HEK293 (cell line): ENCODE results near the gene CRYZL1.

Experiments used
- OVOL3 ChIP-seq: fragments of 450-650 bp; formaldehyde crosslinking; IDR thresholded peaks from 2 replicates; pipeline ENCODE4 v1.5.1; 2016; ENCODE audit warnings: missing biosample characterization, missing genetic modification characterization
- SCRT2 ChIP-seq: fragments of 450-650 bp; formaldehyde crosslinking; IDR thresholded peaks from 2 replicates; pipeline ENCODE4 v1.5.1; 2016; ENCODE audit warnings: missing biosample characterization, missing genetic modification characterization
- YY2 ChIP-seq: fragments of 450-650 bp; formaldehyde crosslinking; IDR thresholded peaks from 2 replicates; pipeline ENCODE4 v1.5.1; 2016; ENCODE audit warnings: missing biosample characterization, missing genetic modification characterization
- ZBTB8A ChIP-seq: fragments of 450-650 bp; formaldehyde crosslinking; IDR thresholded peaks from 2 replicates; pipeline ENCODE4 v1.5.1; 2016; ENCODE audit warnings: missing biosample characterization, missing genetic modification characterization
- ZEB2 ChIP-seq: fragments of 450-650 bp; formaldehyde crosslinking; IDR thresholded peaks from 2 replicates; pipeline ENCODE4 v1.5.1; 2016; ENCODE audit warnings: missing biosample characterization, missing genetic modification characterization
- ZNF133 ChIP-seq: fragments of 450-650 bp; formaldehyde crosslinking; IDR thresholded peaks from 2 replicates; pipeline ENCODE4 v1.5.1; 2016; ENCODE audit warnings: missing biosample characterization, missing genetic modification characterization
- ZNF148 ChIP-seq: fragments of 450-650 bp; formaldehyde crosslinking; IDR thresholded peaks from 2 replicates; pipeline ENCODE4 v1.5.0; 2017; ENCODE audit warnings: missing biosample characterization, missing genetic modification characterization, borderline replicate concordance
- ZNF184 ChIP-seq: fragments of 450-650 bp; IDR thresholded peaks from 2 replicates; pipeline ENCODE4 v1.5.1; 2018; ENCODE audit warnings: missing biosample characterization, mild to moderate bottlenecking, missing genetic modification characterization
- ZNF280C ChIP-seq: fragments of 450-650 bp; formaldehyde crosslinking; IDR thresholded peaks from 2 replicates; pipeline ENCODE4 v1.5.1; 2016; ENCODE audit warnings: missing biosample characterization, missing genetic modification characterization
- ZNF624 ChIP-seq: fragments of 450-650 bp; formaldehyde crosslinking; IDR thresholded peaks from 2 replicates; pipeline ENCODE4 v1.5.1; 2017; ENCODE audit warnings: missing biosample characterization, missing genetic modification characterization
- TF ChIP-seq, protein P1 (sequence below): fragments of 450-650 bp; formaldehyde crosslinking; IDR thresholded peaks from 2 replicates; pipeline ENCODE4 v1.5.1; 2016; ENCODE audit warnings: missing biosample characterization, missing genetic modification characterization, borderline replicate concordance
- TF ChIP-seq, protein P2 (sequence below): fragments of 450-650 bp; formaldehyde crosslinking; IDR thresholded peaks from 2 replicates; pipeline ENCODE4 v1.5.1; 2016; ENCODE audit warnings: missing biosample characterization, missing genetic modification characterization
- TF ChIP-seq, protein P3 (sequence below): fragments of 450-650 bp; formaldehyde crosslinking; IDR thresholded peaks from 2 replicates; pipeline ENCODE4 v1.5.1; 2016; ENCODE audit warnings: missing biosample characterization, missing genetic modification characterization, borderline replicate concordance
- TF ChIP-seq, protein P4 (sequence below): fragments of 450-650 bp; formaldehyde crosslinking; conservative IDR thresholded peaks from 2 replicates; pipeline ENCODE4 v1.5.1; 2016; ENCODE audit warnings: low read depth, missing biosample characterization, missing genetic modification characterization
- TF ChIP-seq, protein P5 (sequence below): fragments of 450-650 bp; formaldehyde crosslinking; IDR thresholded peaks from 2 replicates; pipeline ENCODE4 v1.5.1; 2016; ENCODE audit warnings: missing biosample characterization, missing genetic modification characterization

Gene CRYZL1

GRCh38 chr21:33542640-33543504, 98.7 kb downstream of the CRYZL1 start, which contains the start of gene SON (continued):
- TF ChIP-seq ZNF624, result no peak; the same call in 1 of the 2 replicates
- TF ChIP-seq ZBTB8A (tag by site-specific recombination), result 0 out of 2 replicates have a peak, but pooled peaks have one; percentile 27
- TF ChIP-seq, protein P1, sequence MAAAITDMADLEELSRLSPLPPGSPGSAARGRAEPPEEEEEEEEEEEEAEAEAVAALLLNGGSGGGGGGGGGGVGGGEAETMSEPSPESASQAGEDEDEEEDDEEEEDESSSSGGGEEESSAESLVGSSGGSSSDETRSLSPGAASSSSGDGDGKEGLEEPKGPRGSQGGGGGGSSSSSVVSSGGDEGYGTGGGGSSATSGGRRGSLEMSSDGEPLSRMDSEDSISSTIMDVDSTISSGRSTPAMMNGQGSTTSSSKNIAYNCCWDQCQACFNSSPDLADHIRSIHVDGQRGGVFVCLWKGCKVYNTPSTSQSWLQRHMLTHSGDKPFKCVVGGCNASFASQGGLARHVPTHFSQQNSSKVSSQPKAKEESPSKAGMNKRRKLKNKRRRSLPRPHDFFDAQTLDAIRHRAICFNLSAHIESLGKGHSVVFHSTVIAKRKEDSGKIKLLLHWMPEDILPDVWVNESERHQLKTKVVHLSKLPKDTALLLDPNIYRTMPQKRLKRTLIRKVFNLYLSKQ (tag by site-specific recombination), result 0 out of 2 replicates have a peak, but pooled peaks have one; percentile 31
- TF ChIP-seq, protein P2, sequence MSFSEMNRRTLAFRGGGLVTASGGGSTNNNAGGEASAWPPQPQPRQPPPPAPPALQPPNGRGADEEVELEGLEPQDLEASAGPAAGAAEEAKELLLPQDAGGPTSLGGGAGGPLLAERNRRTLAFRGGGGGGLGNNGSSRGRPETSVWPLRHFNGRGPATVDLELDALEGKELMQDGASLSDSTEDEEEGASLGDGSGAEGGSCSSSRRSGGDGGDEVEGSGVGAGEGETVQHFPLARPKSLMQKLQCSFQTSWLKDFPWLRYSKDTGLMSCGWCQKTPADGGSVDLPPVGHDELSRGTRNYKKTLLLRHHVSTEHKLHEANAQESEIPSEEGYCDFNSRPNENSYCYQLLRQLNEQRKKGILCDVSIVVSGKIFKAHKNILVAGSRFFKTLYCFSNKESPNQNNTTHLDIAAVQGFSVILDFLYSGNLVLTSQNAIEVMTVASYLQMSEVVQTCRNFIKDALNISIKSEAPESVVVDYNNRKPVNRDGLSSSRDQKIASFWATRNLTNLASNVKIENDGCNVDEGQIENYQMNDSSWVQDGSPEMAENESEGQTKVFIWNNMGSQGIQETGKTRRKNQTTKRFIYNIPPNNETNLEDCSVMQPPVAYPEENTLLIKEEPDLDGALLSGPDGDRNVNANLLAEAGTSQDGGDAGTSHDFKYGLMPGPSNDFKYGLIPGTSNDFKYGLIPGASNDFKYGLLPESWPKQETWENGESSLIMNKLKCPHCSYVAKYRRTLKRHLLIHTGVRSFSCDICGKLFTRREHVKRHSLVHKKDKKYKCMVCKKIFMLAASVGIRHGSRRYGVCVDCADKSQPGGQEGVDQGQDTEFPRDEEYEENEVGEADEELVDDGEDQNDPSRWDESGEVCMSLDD (tag by site-specific recombination), result peak; percentile 76
- TF ChIP-seq ZNF184, result no peak; the same call in none of the 2 replicates
- no peak for TF ChIP-seq ZNF148
- TF ChIP-seq, protein P3, sequence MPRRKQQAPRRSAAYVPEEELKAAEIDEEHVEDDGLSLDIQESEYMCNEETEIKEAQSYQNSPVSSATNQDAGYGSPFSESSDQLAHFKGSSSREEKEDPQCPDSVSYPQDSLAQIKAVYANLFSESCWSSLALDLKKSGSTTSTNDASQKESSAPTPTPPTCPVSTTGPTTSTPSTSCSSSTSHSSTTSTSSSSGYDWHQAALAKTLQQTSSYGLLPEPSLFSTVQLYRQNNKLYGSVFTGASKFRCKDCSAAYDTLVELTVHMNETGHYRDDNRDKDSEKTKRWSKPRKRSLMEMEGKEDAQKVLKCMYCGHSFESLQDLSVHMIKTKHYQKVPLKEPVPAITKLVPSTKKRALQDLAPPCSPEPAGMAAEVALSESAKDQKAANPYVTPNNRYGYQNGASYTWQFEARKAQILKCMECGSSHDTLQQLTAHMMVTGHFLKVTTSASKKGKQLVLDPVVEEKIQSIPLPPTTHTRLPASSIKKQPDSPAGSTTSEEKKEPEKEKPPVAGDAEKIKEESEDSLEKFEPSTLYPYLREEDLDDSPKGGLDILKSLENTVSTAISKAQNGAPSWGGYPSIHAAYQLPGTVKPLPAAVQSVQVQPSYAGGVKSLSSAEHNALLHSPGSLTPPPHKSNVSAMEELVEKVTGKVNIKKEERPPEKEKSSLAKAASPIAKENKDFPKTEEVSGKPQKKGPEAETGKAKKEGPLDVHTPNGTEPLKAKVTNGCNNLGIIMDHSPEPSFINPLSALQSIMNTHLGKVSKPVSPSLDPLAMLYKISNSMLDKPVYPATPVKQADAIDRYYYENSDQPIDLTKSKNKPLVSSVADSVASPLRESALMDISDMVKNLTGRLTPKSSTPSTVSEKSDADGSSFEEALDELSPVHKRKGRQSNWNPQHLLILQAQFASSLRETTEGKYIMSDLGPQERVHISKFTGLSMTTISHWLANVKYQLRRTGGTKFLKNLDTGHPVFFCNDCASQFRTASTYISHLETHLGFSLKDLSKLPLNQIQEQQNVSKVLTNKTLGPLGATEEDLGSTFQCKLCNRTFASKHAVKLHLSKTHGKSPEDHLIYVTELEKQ (tag by site-specific recombination), result no peak; the same call in 1 of the 2 replicates
- TF ChIP-seq ZNF280C (tag by site-specific recombination), result no peak
- no peak for TF ChIP-seq ZNF133
- no peak; the same call in 1 of the 2 replicates for TF ChIP-seq SCRT2 (tag by site-specific recombination)
- TF ChIP-seq ZEB2 (tag by site-specific recombination), result peak; percentile 71; the same call in 1 of the 2 replicates
- TF ChIP-seq OVOL3, result peak; percentile 74; the same call in 1 of the 2 replicates
- peak; percentile 91 for TF ChIP-seq YY2 (tag by site-specific recombination)
- TF ChIP-seq, protein P4, sequence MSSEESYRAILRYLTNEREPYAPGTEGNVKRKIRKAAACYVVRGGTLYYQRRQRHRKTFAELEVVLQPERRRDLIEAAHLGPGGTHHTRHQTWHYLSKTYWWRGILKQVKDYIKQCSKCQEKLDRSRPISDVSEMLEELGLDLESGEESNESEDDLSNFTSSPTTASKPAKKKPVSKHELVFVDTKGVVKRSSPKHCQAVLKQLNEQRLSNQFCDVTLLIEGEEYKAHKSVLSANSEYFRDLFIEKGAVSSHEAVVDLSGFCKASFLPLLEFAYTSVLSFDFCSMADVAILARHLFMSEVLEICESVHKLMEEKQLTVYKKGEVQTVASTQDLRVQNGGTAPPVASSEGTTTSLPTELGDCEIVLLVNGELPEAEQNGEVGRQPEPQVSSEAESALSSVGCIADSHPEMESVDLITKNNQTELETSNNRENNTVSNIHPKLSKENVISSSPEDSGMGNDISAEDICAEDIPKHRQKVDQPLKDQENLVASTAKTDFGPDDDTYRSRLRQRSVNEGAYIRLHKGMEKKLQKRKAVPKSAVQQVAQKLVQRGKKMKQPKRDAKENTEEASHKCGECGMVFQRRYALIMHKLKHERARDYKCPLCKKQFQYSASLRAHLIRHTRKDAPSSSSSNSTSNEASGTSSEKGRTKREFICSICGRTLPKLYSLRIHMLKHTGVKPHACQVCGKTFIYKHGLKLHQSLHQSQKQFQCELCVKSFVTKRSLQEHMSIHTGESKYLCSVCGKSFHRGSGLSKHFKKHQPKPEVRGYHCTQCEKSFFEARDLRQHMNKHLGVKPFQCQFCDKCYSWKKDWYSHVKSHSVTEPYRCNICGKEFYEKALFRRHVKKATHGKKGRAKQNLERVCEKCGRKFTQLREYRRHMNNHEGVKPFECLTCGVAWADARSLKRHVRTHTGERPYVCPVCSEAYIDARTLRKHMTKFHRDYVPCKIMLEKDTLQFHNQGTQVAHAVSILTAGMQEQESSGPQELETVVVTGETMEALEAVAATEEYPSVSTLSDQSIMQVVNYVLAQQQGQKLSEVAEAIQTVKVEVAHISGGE (tag by site-specific recombination), result peak; percentile 35
- TF ChIP-seq, protein P5, sequence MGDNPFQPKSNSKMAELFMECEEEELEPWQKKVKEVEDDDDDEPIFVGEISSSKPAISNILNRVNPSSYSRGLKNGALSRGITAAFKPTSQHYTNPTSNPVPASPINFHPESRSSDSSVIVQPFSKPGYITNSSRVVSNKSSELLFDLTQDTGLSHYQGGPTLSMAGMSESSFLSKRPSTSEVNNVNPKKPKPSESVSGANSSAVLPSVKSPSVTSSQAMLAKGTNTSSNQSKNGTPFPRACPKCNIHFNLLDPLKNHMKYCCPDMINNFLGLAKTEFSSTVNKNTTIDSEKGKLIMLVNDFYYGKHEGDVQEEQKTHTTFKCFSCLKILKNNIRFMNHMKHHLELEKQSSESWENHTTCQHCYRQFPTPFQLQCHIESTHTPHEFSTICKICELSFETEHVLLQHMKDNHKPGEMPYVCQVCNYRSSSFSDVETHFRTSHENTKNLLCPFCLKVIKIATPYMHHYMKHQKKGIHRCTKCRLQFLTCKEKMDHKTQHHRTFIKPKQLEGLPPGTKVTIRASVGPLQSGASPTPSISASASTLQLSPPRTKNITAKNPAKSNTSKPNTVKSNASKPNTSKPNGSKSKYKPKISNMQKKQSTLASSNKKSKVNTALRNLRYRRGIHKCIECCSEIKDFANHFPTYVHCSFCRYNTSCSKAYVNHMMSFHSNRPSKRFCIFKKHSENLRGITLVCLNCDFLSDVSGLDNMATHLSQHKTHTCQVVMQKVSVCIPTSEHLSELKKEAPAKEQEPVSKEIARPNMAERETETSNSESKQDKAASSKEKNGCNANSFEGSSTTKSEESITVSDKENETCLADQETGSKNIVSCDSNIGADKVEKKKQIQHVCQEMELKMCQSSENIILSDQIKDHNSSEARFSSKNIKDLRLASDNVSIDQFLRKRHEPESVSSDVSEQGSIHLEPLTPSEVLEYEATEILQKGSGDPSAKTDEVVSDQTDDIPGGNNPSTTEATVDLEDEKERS (tag by site-specific recombination), result 0 out of 2 replicates have a peak, but pooled peaks have one; percentile 44
